Measurements from ENCODE around the gene ZSWIM9.

Gene ZSWIM9

DNA sequence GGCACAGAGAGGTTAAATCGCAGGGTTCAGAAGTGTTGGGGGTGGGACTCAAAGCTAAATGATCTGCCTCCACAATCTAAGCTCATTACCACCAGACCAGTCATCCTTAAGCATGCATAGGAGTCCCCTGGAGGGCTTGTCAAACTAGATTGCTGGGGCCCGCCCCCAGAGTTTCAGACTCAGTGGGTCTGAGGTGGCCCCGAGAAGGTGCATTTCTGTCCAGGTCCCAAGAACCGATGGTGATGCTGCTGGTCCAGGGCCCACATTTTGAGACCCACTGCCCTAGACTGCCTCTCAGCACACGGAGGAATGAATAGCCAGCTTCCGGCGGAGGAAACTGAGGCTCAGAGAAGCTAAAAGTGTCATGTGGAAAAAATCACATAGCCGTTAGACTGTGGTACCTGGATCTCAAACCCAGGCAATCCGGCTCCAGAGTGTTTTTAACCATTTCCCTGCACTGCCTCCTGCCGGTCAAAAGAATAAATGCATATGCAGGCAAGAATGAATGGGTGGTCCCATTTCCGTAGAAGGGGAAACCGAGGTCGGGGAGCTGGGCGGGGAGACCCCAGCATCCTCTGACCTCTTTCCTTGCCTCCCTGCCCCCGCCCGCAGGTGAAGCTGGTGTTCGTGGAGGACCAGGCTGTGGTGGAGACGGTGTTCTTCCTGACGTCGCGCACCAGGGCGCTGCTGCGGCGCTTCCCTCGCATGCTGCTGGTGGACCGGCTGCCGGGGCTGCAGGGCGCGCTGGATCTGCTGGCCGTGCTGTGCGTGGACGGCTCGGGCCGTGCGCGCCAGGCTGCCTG, 23.8 kb downstream of the ZSWIM9 start:
- TF ChIP-seq CTCF (IDR thresholded peaks at IDR 0.05; ENCODE audit: insufficient read depth, low read length, poor library complexity, severe bottlenecking): peak; percentile 72
- DNase-seq (ENCODE audit: extremely low read depth, insufficient read length): no peak
- Histone ChIP-seq H3K36me3 (ENCODE audit: control insufficient read depth, insufficient read depth, low read length) (peaks cover 1% of the 10 kb centered on the region; the same call in 1 of the 2 replicates), H3K27me3 (replicated peaks; ENCODE audit: control insufficient read depth, insufficient read depth, low read length) (no peaks in the 10 kb centered on the region), H3K4me3 (replicated peaks; ENCODE audit: low read depth, low read length) (no peak overlapping the region)

DNA sequence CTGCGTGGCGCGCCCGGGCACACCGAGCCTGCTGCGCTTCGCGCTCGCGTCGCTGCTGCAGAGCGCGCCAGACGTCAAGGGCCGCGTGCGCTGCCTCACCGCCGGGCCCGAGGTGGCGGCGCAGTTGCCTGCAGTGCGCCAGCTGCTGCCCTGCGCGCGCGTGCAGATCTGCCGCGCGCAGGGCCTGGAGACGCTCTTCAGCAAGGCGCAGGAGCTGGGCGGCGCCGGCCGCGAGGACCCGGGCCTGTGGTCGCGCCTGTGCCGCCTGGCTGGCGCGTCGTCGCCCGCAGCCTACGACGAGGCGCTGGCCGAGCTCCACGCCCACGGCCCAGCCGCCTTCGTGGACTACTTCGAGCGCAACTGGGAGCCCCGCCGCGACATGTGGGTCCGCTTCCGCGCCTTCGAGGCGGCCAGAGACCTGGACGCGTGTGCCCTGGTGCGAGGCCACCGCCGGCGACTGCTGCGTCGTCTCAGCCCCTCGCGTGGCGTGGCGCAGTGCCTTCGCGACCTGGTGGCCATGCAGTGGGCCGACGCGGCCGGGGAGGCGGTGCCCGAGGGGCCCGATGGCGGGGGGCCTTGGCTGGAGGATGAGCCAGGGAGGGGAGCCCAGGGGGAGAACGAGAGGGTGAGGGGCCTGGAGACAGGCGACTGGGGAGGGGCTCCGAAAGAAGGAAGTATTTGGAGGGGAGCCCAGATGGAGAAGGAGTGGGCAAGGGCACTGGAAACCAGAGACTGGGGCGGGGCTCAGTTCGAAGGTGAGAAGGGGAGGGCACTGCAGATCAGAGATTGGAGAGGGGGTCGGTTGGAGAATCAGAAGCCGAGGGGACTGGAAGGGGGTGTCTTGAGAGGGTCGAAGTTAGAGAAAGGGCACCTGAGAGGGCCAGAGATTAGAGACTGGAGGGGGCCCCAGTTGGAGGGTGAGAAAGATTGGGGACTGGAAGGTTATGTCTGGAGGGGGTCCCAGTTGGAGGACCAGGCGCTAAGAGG, 24.7 kb downstream of the ZSWIM9 start:
- no peak overlapping the region for H3K4me3 ChIP-seq (replicated peaks; ENCODE audit: low read depth, low read length)
- no peak for TF ChIP-seq CTCF (IDR thresholded peaks at IDR 0.05; ENCODE audit: insufficient read depth, low read length, poor library complexity, severe bottlenecking)
- H3K36me3 ChIP-seq (ENCODE audit: control insufficient read depth, insufficient read depth, low read length): peaks cover 1% of the 10 kb centered on the region; the same call in 1 of the 2 replicates
- H3K27me3 ChIP-seq (replicated peaks; ENCODE audit: control insufficient read depth, insufficient read depth, low read length): no peaks in the 10 kb centered on the region
- no peak for DNase-seq (ENCODE audit: extremely low read depth, insufficient read length)

DNA sequence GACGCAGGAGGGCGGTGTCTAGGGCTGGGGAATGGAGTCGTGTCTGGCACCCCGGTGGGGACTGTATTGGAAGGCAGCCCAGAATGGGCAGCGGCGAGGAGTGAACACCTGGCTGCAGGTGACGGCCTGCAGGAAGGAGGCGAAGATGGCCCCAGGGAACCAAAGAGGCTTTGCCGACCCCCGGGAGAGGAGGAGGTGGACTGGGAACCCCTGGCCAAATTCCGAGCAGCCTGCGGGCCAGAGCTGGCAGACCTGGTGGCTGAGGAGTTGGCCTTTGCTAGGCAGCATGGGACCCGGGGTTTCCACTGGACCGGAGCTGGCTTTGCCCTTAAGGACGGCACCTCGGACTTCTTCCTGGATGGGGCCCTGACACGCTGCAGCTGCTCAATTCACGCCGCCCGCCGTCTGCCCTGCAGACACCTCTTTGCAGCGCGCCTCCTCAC, 25.9 kb downstream of the ZSWIM9 start:
- DNase-seq (ENCODE audit: extremely low read depth, insufficient read length): no peak

GRCh38 chr19:48196933-48197665, 26.6 kb downstream of the ZSWIM9 start:
- no peak overlapping the region for H3K4me3 ChIP-seq (replicated peaks; ENCODE audit: low read depth, low read length)
- H3K36me3 ChIP-seq (ENCODE audit: control insufficient read depth, insufficient read depth, low read length): peaks cover 1% of the 10 kb centered on the region; the same call in 1 of the 2 replicates
- no peak for DNase-seq (ENCODE audit: extremely low read depth, insufficient read length)
- no peaks in the 10 kb centered on the region for H3K27me3 ChIP-seq (replicated peaks; ENCODE audit: control insufficient read depth, insufficient read depth, low read length)
- TF ChIP-seq CTCF (IDR thresholded peaks at IDR 0.05; ENCODE audit: insufficient read depth, low read length, poor library complexity, severe bottlenecking): no peak

More for the DNA sequence above, 25.9 kb downstream of the ZSWIM9 start:
- Histone ChIP-seq H3K4me3 (replicated peaks; ENCODE audit: low read depth, low read length) (no peak overlapping the region), H3K36me3 (ENCODE audit: control insufficient read depth, insufficient read depth, low read length) (peaks cover 1% of the 10 kb centered on the region; the same call in 1 of the 2 replicates), H3K27me3 (replicated peaks; ENCODE audit: control insufficient read depth, insufficient read depth, low read length) (no peaks in the 10 kb centered on the region)
- TF ChIP-seq CTCF (IDR thresholded peaks at IDR 0.05; ENCODE audit: insufficient read depth, low read length, poor library complexity, severe bottlenecking): no peak

GRCh38 chr19:48203222-48203793, 32.8 kb downstream of the ZSWIM9 start:
- H3K36me3 ChIP-seq (ENCODE audit: control insufficient read depth, insufficient read depth, low read length): no peaks in the 10 kb centered on the region
- TF ChIP-seq CTCF (IDR thresholded peaks at IDR 0.05; ENCODE audit: insufficient read depth, low read length, poor library complexity, severe bottlenecking): no peak
- no peaks in the 10 kb centered on the region for H3K27me3 ChIP-seq (replicated peaks; ENCODE audit: control insufficient read depth, insufficient read depth, low read length)
- peak overlapping the region; percentile 91 for H3K4me3 ChIP-seq (replicated peaks; ENCODE audit: low read depth, low read length)
- DNase-seq (ENCODE audit: extremely low read depth, insufficient read length): no peak
